Small intestine (tissue), 7 donors: ENCODE data around the gene CTNNA1. TPM values are rescaled to one million over a fixed set of nuclear protein-coding genes. Genes with fewer than 3 reads are reported as not detected.
A peak's percentile ranks its signal among the peaks of the same experiment; 100 is the strongest.
"Not testable (repeated sequence)": the region's sequence is repeated elsewhere in the genome, so short reads cannot be mapped to it uniquely, and the experiment has no call there.

ENCODE experiments used
- DNase-seq, 2 donors: peaks; one replicate each; pipeline versions ENCODE4 v3.0.0 to v3.0.0-alpha.2; 2013
- FAIRE-seq: peaks from 2 replicates; lab custom pipeline; 2012; peaks lifted over from hg19 to GRCh38; lab: Jason Lieb, UNC
- H3K27ac ChIP-seq, 3 donors: one replicate each; pipeline ENCODE4 v1.5.1; 2013; ENCODE audit warnings: low read length in 2 of 3, mild to moderate bottlenecking in 2 of 3, control low read depth in 1 of 3, inconsistent platforms in 1 of 3, low read depth in 1 of 3, moderate library complexity in 1 of 3
- H3K27me3 ChIP-seq, 3 donors: one replicate each; pipeline ENCODE4 v1.6.1; 2013; ENCODE audit warnings: low read length in 3 of 3, inconsistent platforms in 1 of 3; ENCODE audit not compliant: control insufficient read depth in 3 of 3, insufficient read depth in 3 of 3
- H3K36me3 ChIP-seq, 3 donors: one replicate each; pipeline ENCODE4 v1.6.1; 2013; ENCODE audit warnings: low read length in 3 of 3, inconsistent platforms in 1 of 3, low read depth in 1 of 3, mild to moderate bottlenecking in 1 of 3, moderate library complexity in 1 of 3; ENCODE audit not compliant: control insufficient read depth in 3 of 3, insufficient read depth in 2 of 3
- H3K4me1 ChIP-seq, 3 donors: one replicate each; pipeline ENCODE4 v1.6.1; 2013; ENCODE audit warnings: low read length in 2 of 3, inconsistent platforms in 1 of 3, low read depth in 1 of 3, mild to moderate bottlenecking in 1 of 3, moderate library complexity in 1 of 3; ENCODE audit not compliant: control insufficient read depth in 3 of 3, insufficient read depth in 2 of 3
- H3K4me3 ChIP-seq, 3 donors: one replicate each; pipeline ENCODE4 v1.5.1; 2013; ENCODE audit warnings: low read length in 3 of 3, control low read depth in 1 of 3, inconsistent platforms in 1 of 3, low read depth in 1 of 3, mild to moderate bottlenecking in 1 of 3, moderate library complexity in 1 of 3
- H3K9me3 ChIP-seq, 2 donors: one replicate each; pipeline ENCODE4 v1.6.1; 2013; ENCODE audit warnings: low read depth in 1 of 2, low read length in 1 of 2; ENCODE audit not compliant: control insufficient read depth in 2 of 2, insufficient read depth in 1 of 2
- WGBS, 3 donors: extraction: QIAGEN DNeasy Blood & Tissue Kit; methylation state at CpG; one replicate each; pipeline ENCODE4 v1.1.7; 2013; 5-methylcytosine and 5-hydroxymethylcytosine counted together
- polyA plus RNA-seq, 4 donors: library from polyadenylated mRNA; stranded (reverse) in 3 of 4; unstranded in 1 of 4; fragments of 200-250 nt in 3 of 4; fragments of 120-200 nt in 1 of 4; gene quantifications; one replicate each; pipeline versions ENCODE4 v1.2.1 to v1.2.3, GENCODE V29; 2013
- donor health status: healthy with polysubstance abuse.
- donor health status: control.
- donor health status: control.
- donor health status: Bipolar disorder and iron deficiency.
- donor health status: healthy.

CTNNA1 gene
- polyA plus RNA-seq, 4 donors: 145 to 286 (median 196) TPM

- H3K27ac ChIP-seq: no peak overlapping the region
- no peaks in the 10 kb centered on the region for H3K9me3 ChIP-seq
- FAIRE-seq: no peak
- no peaks in the 10 kb centered on the region for H3K4me1 ChIP-seq
- H3K36me3 ChIP-seq: no peaks in the 10 kb centered on the region
- 95 to 100% (median 99%) methylated on average over 1 of the region's 1 CpG for WGBS, 3 donors
- H3K27me3 ChIP-seq: no peaks in the 10 kb centered on the region
- DNase-seq: no peak
- H3K4me3 ChIP-seq: no peak overlapping the region
Observed at GRCh38 chr5:138739938-138740337, 13.3 kb upstream of the CTNNA1 start.

GRCh38 chr5:138743484-138743883, 9.7 kb upstream of the CTNNA1 start:
- DNase-seq (no peak), FAIRE-seq (no peak)
- no peaks in the 10 kb centered on the region for H3K4me1 ChIP-seq
- H3K36me3 ChIP-seq: no peaks in the 10 kb centered on the region
- H3K27ac ChIP-seq: no peak overlapping the region
- 85 to 97% (median 89%) methylated on average over 4 of the region's 4 CpGs for WGBS, 3 donors
- no peaks in the 10 kb centered on the region for H3K27me3 ChIP-seq
- no peak overlapping the region for H3K4me3 ChIP-seq
- H3K9me3 ChIP-seq: no peaks in the 10 kb centered on the region

- no peak for FAIRE-seq
- no peaks in the 10 kb centered on the region for H3K9me3 ChIP-seq
- 92 to 98% (median 95%) methylated on average over 6 of the region's 6 CpGs for WGBS, 3 donors
Observed at GRCh38 chr5:138745268-138745667, 8.0 kb upstream of the CTNNA1 start.

GRCh38 chr5:138748630-138749081, 4.6 kb upstream of the CTNNA1 start:
- DNase-seq: no peak
- Histone ChIP-seq H3K36me3 (no peaks in the 10 kb centered on the region), H3K9me3 (no peaks in the 10 kb centered on the region), H3K27me3 (no peaks in the 10 kb centered on the region), H3K27ac (no peak overlapping the region), H3K4me3 (no peak overlapping the region), H3K4me1 (peaks cover 0 to 3% (median 0%) of the 10 kb centered on the region in 3 donors)
- no peak for FAIRE-seq
- 69 to 82% (median 72%) methylated on average over 6 of the region's 6 CpGs for WGBS, 3 donors

More at GRCh38 chr5:138745268-138745667, 8.0 kb upstream of the CTNNA1 start:
- no peaks in the 10 kb centered on the region for H3K4me1 ChIP-seq
- no peak overlapping the region for H3K27ac ChIP-seq
- no peaks in the 10 kb centered on the region for H3K27me3 ChIP-seq
- H3K36me3 ChIP-seq: no peaks in the 10 kb centered on the region
- DNase-seq: no peak
- H3K4me3 ChIP-seq: no peak overlapping the region

GRCh38 chr5:138751344-138751743, 1.9 kb upstream of the CTNNA1 start:
- not testable (repeated sequence) for DNase-seq, H3K9me3 ChIP-seq, H3K27ac ChIP-seq, H3K27me3 ChIP-seq, FAIRE-seq, H3K4me3 ChIP-seq
- Histone ChIP-seq H3K4me1 (peaks cover 0 to 19% (median 7%) of the 10 kb centered on the region in 3 donors), H3K36me3 (peaks cover 0 to 14% (median 0%) of the 10 kb centered on the region in 3 donors)
- WGBS, 3 donors: 93 to 98% (median 95%) methylated on average over 2 of the region's 2 CpGs

- Histone ChIP-seq H3K36me3 (peaks cover 0 to 21% (median 0%) of the 10 kb centered on the region in 3 donors), H3K9me3 (peaks cover 0 to 9% of the 10 kb centered on the region in 2 donors), H3K27me3 (no peaks in the 10 kb centered on the region), H3K4me3 (peak overlapping the region; percentile 81 to 98 (median 88)), H3K27ac (peak overlapping the region; percentile 84 to 96 (median 89)), H3K4me1 (peaks cover 0 to 19% (median 7%) of the 10 kb centered on the region in 3 donors)
- 9 to 22% (median 20%) methylated on average over 18 of the region's 18 CpGs for WGBS, 3 donors
- no peak for FAIRE-seq
- DNase-seq: peak in 1 of 2 donors; percentile 45
Observed at GRCh38 chr5:138752341-138752950, 779 bp upstream of the CTNNA1 start.

GRCh38 chr5:138753794-138754698, 821 bp downstream of the CTNNA1 start:
- H3K4me3 ChIP-seq: peak overlapping the region; percentile 81 to 98 (median 88)
- H3K9me3 ChIP-seq: peaks cover 0 to 24% of the 10 kb centered on the region in 2 donors
- FAIRE-seq: no peak
- peak overlapping the region; percentile 96 to 99 (median 98) for H3K27ac ChIP-seq
- H3K4me1 ChIP-seq: peaks cover 0 to 19% (median 7%) of the 10 kb centered on the region in 3 donors
- peak; percentile 93 to 95 for DNase-seq
- H3K27me3 ChIP-seq: no peaks in the 10 kb centered on the region
- H3K36me3 ChIP-seq: peaks cover 0 to 33% (median 2%) of the 10 kb centered on the region in 3 donors
- WGBS, 3 donors: 2 to 4% (median 2%) methylated on average over 52 to 58 of the region's 58 CpGs

GRCh38 chr5:138754699-138755057, 1.5 kb downstream of the CTNNA1 start:
- H3K27me3 ChIP-seq: no peaks in the 10 kb centered on the region
- peaks cover 0 to 19% (median 7%) of the 10 kb centered on the region in 3 donors for H3K4me1 ChIP-seq
- H3K9me3 ChIP-seq: peaks cover 0 to 29% of the 10 kb centered on the region in 2 donors
- peaks cover 0 to 39% (median 2%) of the 10 kb centered on the region in 3 donors for H3K36me3 ChIP-seq
- H3K27ac ChIP-seq: peak overlapping the region in 2 of 3 donors; percentile 96 to 99
- DNase-seq (peak in 1 of 2 donors; percentile 40), FAIRE-seq (no peak)
- H3K4me3 ChIP-seq: peak overlapping the region; percentile 24 to 88 (median 81)
- 44 to 61% (median 52%) methylated on average over 14 of the region's 14 CpGs for WGBS, 3 donors
